ENCODE data around the gene C5orf15. TPM values are rescaled to one million over a fixed set of nuclear protein-coding genes. Genes with fewer than 3 reads are reported as not detected.

C5orf15 gene
- total RNA-seq, 1 experiment from 2014 or later, result 32.2 TPM

DNA sequence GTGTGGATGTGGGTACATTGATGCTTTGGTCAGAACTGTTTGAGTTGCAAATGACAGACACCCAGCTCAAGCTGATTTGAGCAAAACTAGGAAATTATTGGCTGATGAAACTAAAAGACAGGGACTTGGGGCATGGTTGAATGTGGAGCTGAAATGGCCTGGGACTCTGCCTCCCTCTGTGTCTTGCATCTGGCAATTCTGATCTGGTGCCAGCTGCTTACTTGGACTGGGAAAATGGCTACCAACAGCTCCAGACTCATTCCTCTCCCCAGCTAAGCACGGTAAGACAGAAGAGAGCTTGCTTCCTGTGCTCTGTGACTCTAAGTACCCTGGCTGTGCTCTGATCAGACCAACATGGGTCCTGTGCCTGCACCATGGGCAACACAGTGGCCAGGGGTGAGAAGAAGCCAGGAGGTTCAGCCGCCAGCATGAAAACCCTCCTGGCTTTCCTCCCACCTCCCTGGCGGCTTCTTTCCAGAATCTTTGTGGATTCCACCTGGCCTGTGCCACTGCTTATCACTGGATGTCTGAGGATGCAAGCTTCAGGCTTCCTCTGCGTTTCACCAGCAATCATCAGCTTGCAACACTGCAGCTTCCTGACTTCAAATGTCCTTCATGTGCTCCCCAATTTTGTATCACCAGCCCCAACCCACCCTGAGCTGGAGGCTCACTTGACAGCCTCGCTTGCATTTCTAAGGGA, 44.1 kb downstream of the C5orf15 start:
- DNase-seq (ENCODE audit: low spot score), result no peak

DNA sequence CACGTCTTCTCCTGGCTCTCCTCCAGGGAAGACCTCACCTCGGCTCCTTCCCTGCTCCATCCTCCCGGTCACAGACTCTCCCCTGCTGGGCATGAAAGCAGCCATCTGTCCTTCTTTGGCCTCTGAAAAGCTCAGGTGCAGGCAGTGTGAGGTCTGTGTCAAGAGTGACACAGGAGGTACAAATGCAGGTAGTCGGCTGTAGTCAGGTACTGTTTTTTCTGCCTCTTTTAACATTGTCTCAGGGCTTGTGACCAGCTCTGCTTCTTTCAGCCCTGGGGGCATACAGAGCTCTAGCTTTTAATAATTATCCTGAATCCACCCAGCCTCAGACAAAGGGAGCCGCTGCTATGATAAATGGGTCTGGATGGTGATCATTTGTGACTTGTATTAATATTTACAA, 46.4 kb downstream of the C5orf15 start:
- no peak for DNase-seq (ENCODE audit: low spot score)

DNA sequence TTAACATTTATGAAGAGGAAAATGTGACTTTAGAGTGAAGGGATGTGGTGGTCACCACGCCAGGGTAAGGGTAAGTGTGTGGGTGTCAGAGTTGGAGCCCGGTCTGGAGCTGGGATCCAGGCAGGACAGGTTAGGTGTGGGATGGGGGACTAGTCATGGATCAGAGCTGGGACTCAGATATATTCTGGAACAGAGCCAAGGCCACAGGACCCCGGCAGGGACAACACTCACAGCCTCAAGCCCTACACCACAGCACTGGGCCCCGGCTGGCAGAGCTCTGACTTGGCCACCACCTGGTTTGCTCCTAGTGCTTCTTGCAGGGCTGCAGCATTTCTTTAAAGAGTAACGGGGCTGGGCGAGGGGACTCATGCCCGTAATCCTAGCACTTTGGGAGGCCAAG, 47.4 kb downstream of the C5orf15 start:
- no peak for DNase-seq (ENCODE audit: low spot score)

DNA sequence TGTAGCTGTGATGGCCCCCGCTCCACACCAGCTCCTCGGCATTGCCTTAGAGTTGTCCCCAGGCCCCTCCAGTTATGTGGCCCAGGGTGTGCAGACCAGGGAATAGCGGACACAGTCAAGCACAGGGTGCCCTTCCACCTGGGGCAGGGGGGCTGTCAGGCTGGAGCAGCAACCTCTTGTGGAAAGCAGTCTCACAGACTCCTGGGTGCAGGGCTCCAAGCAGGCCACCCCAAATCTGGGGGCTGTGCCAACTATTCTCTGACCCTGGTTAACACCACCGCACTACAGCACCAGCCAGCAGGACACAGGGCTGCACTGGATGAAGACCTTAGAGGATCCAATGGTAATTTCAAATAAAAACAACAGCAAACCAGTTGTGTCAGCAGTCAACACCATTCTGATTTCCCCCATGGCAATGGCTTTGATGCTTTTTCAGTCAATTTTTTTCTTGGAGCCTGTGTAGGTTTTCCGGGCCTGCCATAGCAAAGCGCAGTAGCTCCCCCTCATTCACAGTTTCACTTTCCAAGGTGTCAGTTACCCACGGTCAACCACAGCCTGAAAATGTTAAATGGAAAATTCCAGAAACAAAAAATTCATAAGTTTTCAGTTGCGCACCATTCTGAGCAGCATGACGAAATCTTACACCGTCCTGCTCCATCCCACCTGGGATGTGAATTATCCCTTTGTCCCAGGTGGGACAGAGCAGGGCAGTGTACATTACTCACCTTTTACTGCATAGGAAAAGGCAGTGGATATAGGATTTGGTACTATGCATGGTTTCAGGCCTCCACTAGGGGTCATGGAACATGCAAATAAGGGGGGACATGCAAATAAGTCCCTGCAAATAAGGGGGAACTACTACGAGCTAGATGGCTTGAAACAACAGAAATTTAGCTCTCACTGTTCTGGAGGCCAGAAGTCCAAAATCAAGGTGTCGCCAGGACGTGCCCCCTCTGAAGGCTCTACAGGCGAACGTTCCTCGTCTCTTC, 49.0 kb downstream of the C5orf15 start:
- no peak for DNase-seq (ENCODE audit: low spot score)

DNA sequence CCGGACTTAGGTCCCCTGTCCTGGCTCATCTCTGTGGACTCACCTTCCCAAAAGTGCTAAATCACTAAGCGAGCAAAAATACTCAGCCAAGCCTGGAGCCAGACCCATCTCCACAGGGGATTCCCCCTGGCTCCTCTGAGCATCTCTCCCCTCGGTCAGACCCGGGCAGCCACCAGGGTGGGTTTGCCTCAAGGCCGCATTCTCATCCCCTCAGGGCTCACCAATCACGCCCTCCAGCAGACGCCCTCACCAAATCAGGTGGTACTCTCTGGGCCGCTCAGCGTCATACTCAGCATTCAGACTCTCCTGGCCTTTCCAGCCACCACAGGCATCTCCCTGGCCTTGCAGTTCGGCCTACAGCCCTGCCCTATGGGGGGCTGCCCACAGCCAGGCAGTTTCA, 49.7 kb downstream of the C5orf15 start:
- DNase-seq (ENCODE audit: low spot score), result no peak

DNA sequence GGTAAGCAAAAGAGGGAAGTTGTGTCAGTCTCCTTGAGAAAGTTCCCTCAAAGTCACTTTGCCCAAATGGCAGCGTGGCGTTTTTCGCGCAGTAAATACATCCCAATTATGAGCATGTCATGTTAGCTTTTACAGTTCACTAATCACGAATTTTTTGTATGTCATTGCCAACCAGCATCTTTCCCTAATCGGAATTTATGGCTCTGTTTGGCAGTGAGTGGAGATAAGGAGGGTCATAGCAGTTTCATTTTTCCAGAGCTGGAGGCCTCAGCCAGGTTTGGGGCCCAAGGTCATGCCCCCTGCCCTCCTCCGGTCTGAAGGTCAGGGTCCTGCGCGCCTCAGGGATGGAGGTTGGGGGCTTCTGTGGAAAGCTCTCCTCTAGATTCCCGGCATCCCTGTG, 50.1 kb downstream of the C5orf15 start:
- DNase-seq (ENCODE audit: low spot score), result no peak

DNA sequence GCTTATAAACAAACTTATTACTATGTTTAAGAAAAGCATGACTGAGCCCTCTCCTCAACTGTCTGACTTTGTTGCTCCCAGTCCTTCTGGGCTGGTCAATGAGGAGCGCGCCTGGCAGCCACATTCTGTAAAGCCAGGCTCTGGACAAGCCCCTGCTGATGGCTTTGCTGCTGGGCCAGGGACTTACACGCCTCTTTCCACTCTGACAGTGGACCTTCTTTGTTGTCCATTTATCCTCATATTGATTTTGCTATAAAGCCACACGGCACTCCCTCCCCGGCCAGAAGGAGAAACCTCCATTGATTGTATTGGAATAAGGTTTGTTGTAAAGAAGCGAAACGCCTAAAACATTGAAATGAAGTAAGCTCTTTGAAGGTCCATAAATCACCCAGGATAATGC, 50.6 kb downstream of the C5orf15 start:
- no peak for DNase-seq (ENCODE audit: low spot score)

DNA sequence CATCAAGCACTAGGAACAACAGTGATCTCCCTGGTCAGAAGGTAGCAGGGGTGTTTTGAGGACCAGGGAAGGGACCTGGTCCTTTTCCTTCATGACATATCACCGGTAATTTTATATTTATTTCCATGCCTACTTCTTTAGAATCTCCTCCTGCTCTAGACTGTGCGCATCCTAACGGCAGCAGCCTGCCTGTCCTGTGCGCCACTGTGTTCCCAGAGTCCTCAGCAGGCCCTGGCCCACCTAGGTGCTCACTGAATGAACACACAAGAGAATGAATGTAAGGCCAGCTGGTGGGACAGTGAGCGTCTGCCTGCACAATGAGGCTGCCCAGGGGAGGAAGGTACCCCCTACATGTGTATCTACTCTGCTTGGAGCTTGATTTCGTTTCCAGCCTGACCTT, 51.5 kb downstream of the C5orf15 start:
- DNase-seq (ENCODE audit: low spot score), result no peak

DNA sequence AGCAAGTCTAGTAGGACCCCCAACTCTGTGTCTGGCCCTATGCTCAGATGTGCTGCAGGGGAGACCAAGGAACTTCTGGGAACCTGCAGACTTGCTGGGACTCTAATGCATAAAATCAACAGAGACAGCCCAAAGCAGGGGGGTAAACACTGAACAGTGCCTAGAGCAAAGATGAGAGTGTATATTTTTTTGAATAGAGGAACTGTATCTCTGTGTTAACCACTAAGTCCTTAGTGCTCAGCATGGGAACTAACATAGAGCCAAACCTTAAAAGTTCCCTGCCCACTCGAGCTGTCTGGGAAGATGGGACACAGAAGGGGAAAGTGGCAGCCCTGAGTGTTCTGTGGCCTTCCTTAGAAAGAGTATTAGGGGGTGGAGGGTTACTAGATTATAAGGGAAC, 51.9 kb downstream of the C5orf15 start:
- no peak for DNase-seq (ENCODE audit: low spot score)

DNA sequence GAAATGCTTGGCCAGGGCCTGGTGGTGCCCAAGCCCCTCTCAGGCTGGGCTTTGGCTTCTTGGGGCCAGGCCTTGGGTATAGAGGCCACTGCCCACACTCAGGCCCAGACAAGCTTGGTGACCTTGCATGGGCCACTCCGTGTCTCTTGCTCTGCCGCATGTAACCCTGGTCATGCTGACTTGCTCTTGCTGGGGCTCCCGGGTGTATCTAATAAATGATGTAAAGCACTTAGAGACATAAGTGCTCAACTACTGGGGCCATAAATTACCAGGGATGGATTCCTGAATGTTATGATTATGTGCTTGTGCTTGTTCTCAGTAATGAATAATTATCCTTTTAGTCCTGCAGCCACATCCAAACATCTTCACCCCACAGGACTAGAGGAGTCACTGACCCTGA, 54.0 kb downstream of the C5orf15 start:
- no peak for DNase-seq (ENCODE audit: low spot score)

DNA sequence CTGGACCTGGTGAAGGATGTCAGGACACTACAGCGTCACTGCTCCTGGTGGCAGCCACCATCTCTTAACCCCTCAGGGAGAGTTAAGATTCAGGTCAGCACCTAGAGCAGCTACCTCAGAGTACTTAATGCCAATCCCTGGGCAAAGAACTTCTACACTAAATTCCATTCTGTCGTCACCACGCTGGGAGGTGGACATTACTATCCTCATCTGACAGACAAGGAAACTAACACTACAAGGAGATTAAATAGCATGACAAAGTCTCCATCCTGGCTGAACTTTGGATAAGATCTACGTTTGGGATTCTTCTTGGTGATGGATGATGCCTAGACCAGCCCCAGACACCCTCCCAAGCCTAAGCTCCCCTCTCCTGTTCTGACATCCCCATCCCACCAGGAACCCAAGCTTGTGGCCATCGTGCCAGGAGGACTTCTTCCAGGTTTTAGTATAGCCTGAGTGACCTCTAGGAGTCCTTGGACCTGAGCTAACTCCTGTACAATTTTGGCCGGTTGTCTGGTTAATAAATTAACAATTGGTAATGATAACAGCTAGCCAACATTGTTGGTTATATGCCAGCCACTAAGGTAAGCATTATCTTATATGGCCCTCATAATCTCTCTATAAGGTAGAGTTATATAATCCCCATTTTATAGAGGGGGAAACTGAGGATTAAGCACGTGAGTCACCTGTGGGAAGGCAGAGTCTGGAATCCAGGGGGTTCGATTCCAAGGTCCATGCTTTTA, 54.8 kb downstream of the C5orf15 start:
- DNase-seq (ENCODE audit: low spot score), result no peak

DNA sequence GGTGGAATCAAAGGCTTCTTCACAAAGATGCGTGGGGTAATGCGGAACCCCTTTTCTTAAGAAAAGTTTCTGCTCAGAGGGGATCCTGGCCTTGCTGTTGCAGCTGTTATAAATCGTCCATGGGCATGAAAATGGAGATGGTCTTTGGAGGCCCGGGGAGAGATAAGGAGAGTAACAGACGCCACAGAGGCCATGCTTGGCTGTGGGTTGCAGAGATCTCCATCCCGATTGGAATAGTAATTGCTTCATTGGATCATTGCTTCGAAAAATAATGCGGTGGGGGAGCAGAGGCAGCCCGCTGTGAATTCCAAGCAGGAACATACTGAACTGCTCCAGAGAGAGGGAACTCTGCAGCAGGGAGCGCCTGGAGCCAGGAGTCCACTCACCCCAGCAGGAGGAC, 55.5 kb downstream of the C5orf15 start:
- DNase-seq (ENCODE audit: low spot score), result no peak

DNA sequence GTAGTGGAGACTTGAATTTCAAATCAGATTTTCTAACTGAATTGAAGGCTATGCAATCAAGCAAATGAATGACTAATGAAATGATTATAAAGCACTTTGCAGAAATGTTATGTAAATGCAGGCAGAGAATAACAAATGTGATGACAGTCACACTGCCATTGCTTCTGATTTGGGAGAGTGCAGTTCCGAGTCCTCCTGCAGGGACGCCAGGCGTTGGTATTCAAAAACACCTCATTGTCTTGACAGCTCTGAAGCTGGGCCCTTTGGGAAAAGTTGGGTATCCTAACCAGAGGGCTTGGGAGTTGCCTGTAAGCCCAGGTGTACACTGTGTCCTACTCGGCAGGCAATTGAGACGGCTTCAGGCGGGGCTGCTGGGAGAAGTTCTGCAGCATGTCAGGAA, 57.9 kb downstream of the C5orf15 start:
- no peak for DNase-seq (ENCODE audit: low spot score)

DNA sequence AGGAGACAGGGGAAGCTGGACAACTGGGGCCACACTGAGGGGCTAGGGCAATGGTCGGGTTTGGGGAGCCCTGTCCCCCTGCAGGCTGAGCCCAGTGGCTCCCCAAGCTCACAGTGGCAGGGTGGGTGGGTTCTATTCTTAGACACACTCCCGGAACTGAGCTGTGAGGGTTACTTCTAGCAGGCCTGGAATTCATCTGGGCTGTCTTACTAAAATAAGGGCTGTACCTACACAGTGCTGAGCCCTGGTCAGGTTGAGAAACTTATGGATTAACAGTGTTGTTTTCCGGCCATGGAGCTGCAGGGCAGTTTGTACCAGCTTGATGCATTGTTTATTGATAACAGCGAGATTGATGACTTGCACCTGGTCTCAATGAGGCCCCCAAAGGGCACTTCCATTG, 58.8 kb downstream of the C5orf15 start:
- no peak for DNase-seq (ENCODE audit: low spot score)

DNA sequence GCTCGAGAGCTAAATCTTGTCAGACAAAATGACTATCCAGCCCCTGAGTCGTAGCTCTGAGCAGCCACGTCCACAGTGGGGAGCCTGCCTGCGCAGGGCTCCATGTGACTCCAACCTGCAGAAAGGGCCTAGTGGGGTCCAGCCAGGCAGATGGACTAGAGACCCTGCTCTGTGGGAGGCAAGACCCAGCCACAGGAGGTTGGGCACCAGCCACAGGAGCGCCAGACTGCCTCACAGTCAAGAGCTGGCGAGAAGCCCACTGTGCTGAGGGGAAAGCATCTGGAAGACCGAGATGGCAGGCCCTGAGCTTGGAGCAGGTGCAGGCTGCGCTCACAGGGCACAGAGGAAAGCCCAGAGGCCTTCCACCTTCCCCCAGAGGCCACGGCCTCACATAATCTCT, 61.4 kb downstream of the C5orf15 start:
- no peak for DNase-seq (ENCODE audit: low spot score)

DNA sequence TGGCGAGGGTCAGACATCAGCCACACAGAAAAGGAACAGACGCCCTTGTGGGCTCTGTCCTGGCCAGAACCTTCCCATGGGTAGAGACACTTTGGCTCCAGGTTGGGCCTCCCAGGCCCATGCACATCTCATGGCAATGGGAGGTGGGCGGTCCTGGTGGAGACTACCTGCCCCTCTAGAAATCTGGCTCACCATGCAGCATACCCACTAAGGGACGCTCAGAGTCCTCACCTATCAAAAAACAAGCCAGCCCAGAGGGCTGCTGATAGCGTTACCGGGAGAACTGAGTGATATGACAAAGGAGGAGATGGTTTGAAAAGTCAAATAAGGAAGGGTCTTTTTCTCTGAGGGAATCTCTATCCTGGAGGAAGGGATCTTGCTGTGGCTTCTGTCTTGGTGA, 62.1 kb downstream of the C5orf15 start:
- DNase-seq (ENCODE audit: low spot score), result no peak

Other genes starting within 250 kb of the C5orf15 start
- gene VDAC1, start 36.4 kb upstream of the C5orf15 start, total RNA-seq (2014; rRNA removed; shearing (Covaris generic)), result 116 and 129 TPM in 2 replicates
- gene TCF7, start 146.1 kb upstream of the C5orf15 start, total RNA-seq (2014; rRNA removed; shearing (Covaris generic)), result 23.8 and 28.5 TPM in 2 replicates
- 82.2 and 87.7 TPM in 2 replicates for gene SKP1, start 208.3 kb upstream of the C5orf15 start, total RNA-seq (2014; rRNA removed; shearing (Covaris generic))

All from HT-29 (cell line).